HG02981 (cell line): ENCODE measurements around the gene SLC35F4.

Source experiments
- ATAC-seq: cut with Tn5 transposase; IDR thresholded peaks from one replicate; pipeline ENCODE4 v1.9.1; 2021; ENCODE audit warnings: mild to moderate bottlenecking, moderate library complexity; ENCODE audit not compliant: unreplicated experiment

Gene SLC35F4

DNA sequence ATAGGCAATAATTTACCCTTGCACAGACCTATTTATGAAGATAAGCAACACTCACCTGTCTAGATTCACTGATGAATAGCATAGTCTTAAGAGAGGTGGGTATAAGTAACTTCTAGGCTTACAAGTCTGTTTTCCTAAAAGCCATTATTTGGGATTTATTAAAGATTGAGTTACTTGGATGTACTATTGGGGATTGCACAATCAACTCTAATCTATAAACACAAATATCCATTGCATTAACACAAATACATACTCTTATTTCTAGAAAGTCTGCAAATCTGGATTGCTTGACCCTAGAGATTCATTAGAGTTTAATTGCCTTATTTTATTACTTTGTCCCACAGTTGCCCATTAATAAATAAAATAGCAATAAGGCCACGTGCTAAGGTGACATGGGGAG lies 224.1 kb downstream of the SLC35F4 start:
- ATAC-seq, result no peak

DNA sequence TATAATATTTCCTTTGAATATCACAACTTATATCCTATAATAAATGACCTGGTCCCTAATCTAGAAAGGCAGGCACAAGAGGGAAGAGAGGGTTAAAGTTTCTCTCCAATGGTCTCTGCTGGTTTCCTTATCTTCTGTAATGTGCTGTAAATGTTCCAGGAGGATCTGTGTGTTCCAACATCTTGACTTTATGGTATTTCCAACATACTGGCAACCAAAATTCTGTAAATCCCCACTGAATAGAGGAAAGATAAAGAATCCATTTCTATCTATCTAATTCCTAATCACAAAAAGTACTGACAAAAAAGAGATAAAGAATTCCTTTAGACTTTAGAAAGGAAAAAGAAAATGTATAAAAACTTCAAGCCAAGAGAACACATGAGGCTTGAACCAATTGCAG lies 225.9 kb downstream of the SLC35F4 start:
- ATAC-seq, result no peak

DNA sequence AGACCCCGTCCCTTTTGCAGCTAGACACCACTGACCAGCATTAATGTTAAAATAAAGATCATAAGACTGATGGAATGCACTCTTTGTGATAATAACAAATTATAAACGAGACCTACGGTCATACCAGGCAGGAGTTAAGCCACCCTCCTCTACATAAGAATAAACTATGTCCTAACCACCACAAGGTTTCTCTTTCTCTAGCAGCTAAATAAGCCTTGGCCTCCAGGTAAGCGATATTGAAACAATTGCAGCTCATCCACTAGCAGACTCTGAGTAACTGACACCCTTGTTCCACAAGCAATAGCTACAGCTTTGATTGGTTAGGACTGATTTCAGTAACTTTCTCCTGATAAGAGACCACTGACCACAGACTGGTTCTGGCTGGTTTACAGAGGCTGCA lies 228.0 kb downstream of the SLC35F4 start:
- no peak for ATAC-seq

DNA sequence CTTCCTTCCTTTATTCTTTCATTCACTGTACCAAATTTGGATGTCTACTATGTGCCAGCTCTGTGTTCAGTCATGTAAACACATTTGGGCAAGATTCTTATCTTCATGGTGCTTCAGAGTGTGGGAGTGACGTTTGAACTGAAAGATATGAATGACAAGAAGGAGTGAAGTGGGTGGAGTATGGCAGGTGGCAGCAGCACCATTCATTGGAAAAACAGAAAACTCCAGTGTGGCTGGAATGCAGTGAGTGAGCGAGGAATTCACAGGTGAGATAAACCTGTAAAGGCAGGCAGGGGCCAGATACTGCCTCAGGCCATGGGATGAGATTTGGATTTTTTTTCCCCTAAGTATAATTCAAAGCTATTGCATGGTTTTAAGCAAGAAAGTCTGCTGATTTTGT lies 231.6 kb downstream of the SLC35F4 start:
- no peak for ATAC-seq

DNA sequence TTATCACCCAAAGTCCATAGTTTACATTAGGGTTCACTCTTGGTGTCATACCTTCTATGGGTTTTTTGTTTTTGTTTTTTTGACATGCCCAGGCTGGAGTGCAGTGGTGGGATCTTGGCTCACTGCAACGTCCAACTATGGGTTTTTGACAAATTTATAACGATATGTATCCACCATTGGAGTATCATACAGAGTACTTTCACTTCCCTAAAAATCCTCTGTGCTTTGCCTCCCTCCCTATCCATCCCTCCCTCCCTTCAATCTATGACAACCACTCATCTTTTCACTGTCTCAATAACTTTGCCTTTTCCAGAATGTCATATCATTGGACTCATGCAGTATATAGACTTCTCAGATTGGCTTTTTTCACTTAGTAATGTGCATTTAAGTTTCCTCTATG lies 233.2 kb downstream of the SLC35F4 start:
- ATAC-seq, result no peak

DNA sequence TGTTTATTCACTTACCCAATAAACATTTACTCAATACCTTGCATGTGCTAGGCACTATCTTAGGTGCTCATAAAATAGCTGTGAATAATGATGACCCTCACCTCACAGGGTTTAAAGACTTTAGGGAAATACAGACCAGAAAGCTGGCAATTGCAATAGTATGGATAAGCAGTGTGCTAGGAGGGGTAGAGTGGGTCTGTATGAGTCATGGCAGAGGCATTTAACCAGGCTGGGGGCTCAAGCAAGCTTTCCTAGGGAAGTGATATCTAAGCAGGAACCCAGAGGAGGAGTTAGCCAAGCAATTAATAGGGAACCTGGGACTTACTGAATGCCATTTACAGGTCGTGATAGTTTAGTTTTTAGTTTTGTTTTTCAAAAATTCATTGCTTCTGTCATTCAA lies 248.4 kb downstream of the SLC35F4 start:
- ATAC-seq, result no peak

DNA sequence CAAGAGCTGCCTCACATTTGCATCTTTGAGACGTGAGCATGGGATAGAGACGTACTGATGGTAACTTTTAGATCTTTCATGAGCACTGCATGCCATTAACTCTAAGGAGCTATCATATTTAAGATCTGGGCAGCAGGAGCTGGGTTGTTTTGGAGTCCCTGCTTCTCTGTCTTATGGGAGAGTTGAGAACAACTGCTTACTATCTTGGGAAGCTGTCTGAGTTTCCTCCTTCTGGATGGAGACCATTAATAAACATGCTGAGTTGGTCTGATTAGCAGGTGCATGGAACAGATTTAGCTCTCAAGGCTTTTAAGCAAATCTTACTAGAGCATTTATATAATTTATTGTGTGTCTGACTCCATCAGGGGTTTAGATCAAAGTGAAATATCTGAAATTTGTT lies 252.9 kb downstream of the SLC35F4 start:
- no peak for ATAC-seq

DNA sequence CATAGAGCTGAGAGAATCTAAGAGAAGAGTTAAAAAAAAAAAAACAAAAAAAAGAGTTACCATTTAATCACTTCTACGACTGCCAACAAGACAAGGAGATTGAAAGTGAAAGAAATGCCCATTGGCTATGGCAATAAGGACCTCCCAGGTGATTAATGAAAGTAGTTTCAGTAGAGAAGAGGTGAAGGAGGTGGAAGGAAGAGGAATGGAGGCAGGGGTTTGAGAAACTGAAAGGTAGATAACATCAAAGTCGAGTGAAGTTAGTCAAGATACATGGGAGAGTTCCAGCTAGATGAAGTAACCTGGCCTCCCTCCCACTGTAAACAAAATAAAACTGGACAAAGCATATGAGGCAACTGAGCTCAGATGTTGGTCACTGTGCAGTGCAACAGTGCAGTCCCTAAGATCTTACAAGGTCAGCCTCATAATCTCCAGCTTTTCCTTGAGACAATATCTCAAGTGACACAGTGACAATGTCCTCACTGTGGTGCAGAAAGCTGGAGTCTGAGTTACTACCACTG lies 254.3 kb downstream of the SLC35F4 start:
- ATAC-seq, result no peak

DNA sequence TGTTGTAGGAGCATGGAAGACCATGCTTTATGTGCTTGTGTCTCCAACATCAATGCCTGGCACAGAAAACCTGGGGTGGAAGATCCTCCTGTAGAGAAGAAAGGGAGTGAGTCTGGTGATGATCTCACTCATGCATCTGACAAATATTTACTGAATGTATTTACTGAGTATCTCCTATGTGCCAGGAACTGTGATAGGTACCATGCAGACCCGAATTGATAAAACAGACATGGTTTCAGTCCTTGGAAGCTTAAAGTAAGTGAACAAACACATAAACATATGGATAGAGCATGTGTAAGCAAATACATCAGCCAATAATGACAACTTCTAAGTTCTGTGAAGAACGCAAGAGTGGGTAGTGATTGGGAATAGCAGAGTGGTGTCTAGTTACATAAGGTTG lies 255.3 kb downstream of the SLC35F4 start:
- ATAC-seq, result no peak

DNA sequence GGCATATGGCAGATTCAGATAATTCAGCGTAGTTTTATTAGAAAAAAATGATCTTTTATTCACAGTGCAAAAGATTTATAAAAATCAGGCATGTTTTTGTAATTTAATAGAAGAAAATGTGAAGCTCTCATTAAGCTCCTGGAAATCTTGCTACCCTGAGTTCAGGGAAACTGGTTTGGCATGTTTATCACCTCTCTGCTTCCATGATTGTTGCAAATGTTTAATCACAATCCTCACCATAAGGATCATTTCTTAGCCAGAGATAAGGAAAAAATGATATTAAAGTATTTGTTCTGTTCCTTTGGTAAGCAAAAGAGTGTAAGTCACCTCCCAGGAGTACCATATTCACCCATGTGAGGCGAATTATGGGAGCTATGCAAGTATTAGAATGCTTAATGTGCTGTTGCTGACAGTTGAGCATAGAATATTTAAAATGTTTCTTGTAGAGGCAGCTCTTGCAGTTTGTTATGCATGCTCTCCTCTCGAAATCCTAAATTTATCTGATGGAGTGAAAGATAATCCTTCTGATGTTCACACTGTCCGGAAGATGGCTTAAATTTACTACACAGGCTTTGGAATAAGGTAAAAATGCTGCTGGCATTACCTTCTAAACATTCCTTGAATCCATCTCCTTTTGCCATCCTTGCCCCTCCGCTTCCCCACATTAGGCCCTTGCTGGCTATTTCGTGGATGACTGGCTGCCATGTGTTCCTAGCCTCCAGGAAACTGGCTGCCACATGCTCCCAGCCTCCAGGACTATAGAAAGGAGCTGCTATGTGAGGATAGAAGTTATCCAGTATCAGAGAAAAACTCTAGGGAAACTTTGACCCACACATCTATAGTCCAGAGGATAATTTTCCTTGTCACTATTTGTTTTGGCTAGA lies 256.5 kb downstream of the SLC35F4 start:
- ATAC-seq, result no peak

DNA sequence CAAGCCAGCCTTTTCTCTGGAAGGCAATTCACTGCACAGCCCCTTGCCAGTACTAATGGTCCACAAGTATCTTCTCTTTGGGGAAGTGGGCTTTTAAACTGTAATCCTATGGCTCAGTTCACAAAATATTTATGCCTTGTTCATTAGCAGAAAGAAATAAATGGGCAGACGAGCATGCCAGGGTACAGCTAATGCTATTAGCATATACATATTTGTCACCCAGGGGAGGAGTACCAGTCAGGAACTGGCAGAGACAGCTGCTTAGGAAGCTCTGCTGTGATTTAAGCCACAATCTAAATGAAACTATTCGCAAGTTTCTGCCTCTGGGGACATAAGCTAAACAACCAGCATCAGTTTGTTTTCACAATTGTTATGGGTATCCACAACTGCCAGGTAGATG lies 258.8 kb downstream of the SLC35F4 start:
- no peak for ATAC-seq

DNA sequence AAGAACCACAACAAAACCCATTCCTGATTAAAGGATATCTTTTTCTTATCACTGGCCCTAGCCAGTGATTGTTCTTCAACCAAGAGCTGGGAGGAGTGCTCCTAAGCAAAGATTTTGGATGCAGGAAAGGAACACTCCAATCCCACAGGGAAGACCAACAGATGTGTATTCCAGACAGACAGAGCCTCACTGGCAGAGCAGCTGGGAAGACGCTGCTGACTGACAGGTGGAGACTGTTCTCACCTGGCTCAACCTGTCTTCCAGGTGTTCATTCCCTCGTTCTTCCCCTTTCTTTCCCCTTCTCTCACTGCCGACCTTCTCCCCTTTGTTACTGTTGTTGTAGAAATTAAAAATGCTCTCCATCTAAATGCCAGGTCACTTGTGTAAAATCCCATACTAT lies 282.5 kb downstream of the SLC35F4 start:
- ATAC-seq, result no peak

DNA sequence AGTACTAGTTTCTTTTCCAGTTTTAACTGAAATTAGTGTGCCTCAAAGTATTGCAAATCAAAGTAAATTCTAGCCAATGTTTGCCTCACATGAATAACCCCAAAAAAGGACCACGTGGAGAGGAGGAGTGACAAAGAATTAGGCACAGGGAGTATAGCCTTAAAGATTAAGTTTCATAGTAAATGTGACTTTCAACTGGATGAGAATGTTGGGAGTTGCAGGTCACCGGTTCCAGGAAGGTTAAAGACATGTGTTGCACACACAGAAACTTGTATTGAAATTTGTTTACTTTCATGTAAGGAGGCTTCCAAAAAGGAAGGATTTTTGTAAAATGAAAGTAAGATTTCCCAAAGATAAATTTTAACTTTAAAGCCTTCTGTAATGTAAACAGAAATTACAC lies 283.1 kb downstream of the SLC35F4 start:
- no peak for ATAC-seq

DNA sequence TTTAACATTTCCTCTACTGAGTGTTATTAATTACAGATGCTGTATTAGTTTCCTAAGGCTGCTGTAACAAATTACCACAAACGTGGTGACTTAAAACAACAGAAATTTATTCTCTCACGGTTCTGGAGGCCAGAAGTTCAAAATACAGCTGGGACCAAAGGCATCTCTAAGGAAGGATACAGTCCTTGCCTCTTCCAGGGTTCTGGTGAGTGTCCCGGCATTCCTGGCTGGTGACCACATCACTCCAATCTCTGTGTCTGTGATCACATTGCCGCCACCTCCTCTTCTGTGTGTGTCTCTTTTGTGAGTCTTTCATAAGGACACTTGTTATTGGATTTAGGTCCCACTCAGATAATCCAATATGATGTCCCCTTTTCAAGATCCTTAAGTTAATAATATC lies 287.1 kb downstream of the SLC35F4 start:
- ATAC-seq, result no peak

DNA sequence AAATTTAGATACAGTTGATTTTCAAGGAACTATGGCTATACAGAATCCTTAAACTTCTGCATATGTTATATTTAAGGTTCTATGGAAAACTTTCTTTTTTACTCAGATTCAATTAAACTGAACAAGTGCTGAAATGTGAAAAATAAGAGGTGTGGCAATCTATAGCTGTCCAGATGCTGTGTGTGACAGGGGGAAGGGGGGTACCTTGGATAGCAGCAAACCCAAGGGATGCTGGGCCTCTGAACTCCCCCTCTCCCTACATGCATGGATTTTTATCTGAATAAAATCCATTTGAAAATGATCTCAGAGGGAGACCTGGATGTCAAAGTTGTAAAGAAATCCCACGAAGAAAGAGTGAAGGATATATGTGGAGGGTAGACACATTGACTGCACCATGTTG lies 289.4 kb downstream of the SLC35F4 start:
- no peak for ATAC-seq

DNA sequence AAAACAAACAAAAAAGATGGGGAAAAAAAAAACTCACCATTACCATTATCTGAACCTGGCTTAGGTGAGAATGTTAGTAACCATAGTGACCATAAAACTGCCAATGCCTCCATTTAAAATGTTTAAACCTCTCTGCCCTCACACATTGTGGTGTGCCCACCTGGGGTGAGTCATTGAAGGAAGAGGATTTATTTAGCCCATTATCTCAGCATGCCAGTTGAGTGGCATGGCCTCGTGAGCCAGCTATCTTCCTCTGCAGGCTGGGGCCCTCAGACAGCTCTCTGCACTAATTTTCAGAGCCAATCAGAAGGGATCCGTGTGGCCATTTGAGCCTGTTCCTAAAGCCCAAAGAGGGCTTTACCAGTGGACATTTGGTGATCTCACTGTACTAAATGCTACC lies 290.4 kb downstream of the SLC35F4 start:
- ATAC-seq, result no peak

DNA sequence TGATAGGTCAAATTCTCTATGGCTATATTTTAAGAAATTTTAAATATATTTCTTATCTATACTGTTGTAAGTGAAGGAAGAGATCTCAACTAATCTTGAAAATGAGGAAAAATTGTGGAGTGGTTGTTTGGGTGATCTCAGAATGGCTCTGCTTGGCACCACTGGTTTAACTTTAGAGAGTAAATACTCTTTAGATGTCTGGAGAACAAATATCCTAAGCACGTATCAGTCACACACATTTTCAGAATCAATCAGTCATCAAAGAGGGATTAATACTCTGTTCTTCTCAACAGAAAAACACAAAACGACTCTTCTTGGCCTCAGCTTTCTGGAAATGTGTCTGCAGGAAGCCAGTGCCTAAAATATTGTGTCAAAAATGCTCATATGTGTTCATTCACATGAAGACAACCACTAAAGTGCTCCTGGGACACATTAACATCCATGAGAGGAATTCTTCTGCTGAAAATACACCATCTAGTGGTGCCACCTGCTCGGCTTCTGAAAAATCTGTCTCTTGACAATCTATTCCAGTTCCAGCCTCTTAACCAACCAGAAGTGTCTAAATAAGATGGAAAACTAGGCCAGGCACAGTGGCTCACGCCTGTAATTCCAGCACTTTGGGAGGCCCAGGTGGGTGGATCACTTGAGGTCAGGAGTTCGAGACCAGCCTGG lies 291.1 kb downstream of the SLC35F4 start:
- no peak for ATAC-seq

DNA sequence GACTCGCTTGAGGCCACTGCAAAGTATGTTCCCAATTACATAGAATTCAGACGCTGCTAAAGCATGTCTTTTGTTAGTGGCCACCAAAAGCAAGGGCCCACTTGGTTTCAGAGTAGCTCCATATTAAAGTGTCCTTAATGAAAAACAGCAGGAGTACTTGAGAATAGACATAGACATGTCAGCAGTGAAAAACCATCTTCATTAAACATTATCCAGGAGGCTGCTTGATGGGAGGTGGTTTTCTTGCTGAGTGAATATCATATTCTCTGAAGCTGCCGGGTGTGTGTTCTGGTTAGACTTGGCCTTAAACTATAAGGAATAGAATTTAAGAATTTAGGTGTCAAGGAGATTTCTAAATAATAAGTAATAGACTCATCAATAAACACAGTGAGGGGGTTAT lies 292.7 kb downstream of the SLC35F4 start:
- ATAC-seq, result no peak

DNA sequence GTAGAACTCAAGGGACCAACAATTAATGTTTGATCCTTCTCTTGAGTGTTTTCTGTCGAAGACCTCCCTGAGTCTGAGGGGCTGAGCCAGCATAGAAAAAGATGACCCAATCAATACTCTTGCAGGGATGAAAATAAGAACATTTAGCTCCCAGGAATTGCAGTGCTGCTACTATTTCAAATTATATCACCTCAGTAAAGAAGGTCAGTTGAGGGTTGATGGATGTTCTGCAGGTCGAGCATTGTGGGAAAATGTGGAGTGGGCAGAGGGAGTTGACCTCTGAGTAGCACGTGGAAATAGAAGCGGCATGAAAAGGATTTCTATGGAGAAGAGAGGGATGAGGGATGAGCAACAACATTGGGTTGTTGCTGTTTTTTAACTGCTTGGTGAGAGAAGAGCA lies 297.3 kb downstream of the SLC35F4 start:
- no peak for ATAC-seq

DNA sequence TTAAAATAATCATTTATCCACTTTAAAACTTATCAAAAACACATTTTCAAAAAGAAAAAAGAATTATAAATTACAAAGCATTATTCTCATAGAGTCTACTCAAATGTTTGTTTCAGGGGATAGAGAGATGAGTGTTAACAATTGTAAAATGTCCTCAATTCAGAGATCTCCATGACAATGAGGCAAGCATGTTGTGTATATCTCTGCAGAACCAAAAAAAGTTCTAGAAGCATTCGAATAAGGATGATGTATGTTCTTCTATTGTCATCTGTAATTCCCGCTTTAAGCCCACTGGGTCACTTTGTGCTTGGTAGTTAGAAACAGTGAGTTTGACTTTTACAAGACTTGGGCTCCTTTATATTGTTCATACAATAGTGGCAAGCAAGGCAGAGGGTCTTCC lies 298.7 kb downstream of the SLC35F4 start:
- no peak for ATAC-seq

DNA sequence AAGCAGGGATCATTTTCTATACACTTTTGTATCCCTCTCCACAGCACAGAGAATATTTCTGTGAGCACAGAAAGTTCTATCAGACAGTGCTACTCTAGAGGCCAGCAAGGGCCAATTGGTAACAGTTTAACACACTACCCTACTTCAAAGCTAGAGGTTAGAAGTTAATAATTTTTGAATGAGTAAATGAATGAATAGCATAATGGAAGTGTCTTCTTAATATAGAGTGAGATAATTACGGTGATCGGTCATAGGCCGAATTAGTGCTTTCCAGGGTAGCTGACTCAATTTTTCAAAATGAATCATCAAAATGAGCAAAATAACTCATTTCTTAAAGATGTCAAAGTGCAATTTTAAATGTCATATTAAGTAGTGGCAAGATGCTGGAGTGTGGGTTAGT lies 305.2 kb downstream of the SLC35F4 start:
- peak; percentile 96 for ATAC-seq

DNA sequence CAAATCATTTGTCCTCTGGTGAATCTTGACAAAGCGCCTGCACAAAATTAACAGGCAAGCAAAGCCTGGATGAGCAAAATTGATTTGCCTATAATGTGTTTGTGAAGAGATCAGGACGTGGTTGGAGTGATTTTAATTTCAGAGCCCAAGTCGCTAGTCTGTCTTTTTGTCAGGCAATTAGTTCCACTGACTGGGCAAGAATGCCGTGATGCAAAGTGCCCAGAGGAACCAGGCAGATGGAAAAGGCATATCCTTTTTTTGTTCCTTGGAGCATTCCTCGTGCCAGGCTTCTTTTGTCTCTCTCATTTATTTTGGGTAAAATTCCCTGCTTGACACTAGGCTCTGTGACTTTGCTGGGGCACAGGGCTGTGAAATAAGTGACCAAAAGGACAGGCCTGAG lies 306.3 kb downstream of the SLC35F4 start:
- ATAC-seq, result no peak
